Upper lobe of left lung (tissue), 6 donors: ENCODE measurements around the gene SF3A2. TPM values are rescaled to one million over a fixed set of nuclear protein-coding genes. Genes with fewer than 3 reads are reported as not detected.

Source experiments
- ATAC-seq, 2 donors: fragments of 200-7000 bp; cut with Tn5 transposase; one replicate each; pipeline ENCODE4 v1.9.1; 2022; ENCODE audit warnings: mild to moderate bottlenecking in 2 of 2, moderate library complexity in 2 of 2; ENCODE audit not compliant: low FRiP score in 2 of 2
- DNase-seq, 2 donors: peaks; one replicate each; pipeline ENCODE4 v3.0.0-alpha.2; 2019 to 2020
- H3K27ac ChIP-seq, 4 donors: fragments of 200-600 bp; sonication (generic); one replicate each; pipeline ENCODE4 v1.5.1; 2016 to 2019
- H3K27me3 ChIP-seq, 4 donors: fragments of 200-600 bp; sonication (generic); one replicate each; pipeline ENCODE4 v1.5.1; 2017 to 2019
- H3K36me3 ChIP-seq, 4 donors: fragments of 200-600 bp; sonication (generic); one replicate each; pipeline ENCODE4 v1.5.1; 2016 to 2019
- H3K4me1 ChIP-seq, 4 donors: fragments of 200-600 bp; sonication (generic); one replicate each; pipeline ENCODE4 v1.5.1; 2018 to 2019
- H3K4me3 ChIP-seq, 4 donors: fragments of 200-600 bp; sonication (generic); one replicate each; pipeline ENCODE4 v1.5.1; 2017 to 2019; ENCODE audit warnings: mild to moderate bottlenecking in 2 of 4, moderate library complexity in 1 of 4
- H3K9me3 ChIP-seq, 4 donors: fragments of 200-600 bp; sonication (generic); one replicate each; pipeline ENCODE4 v1.5.1; 2018 to 2019
- EP300 ChIP-seq, 4 donors: sonication (generic); formaldehyde crosslinking; IDR thresholded peaks; one replicate each; pipeline ENCODE4 v1.5.1; 2017; ENCODE audit warnings: antibody characterized with exemption in 4 of 4, control low read depth in 2 of 4
- POLR2A ChIP-seq, 4 donors: fragments of 450-650 bp; IDR thresholded peaks; one replicate each; pipeline ENCODE4 v1.5.1; 2016 to 2017; ENCODE audit warnings: antibody characterized with exemption in 4 of 4, mild to moderate bottlenecking in 2 of 4
- POLR2AphosphoS5 ChIP-seq, 2 donors: sonication (generic); formaldehyde crosslinking; IDR thresholded peaks; one replicate each; pipeline ENCODE4 v1.5.1; 2017; ENCODE audit warnings: antibody characterized with exemption in 2 of 2
- WGBS, 2 donors: methylation state at CpG; one replicate each; pipeline ENCODE4 v1.1.5; 2017 to 2018; 5-methylcytosine and 5-hydroxymethylcytosine counted together
- total RNA-seq, 6 donors: library from RNA; depleted of rRNA in 4 of 6; stranded (reverse); fragments of >200 nt in 4 of 6; gene quantifications; one replicate each; pipeline versions ENCODE4 v1.1.0 to v1.2.1, GENCODE V29; 2016 to 2021
- TF ChIP-seq, protein P1 (sequence below), 6 experiments: fragments of 450-650 bp in 4 of 6; fragments of 200-600 bp in 2 of 6; sonication (generic) in 2 of 6; IDR thresholded peaks; one replicate each; pipeline ENCODE4 v1.5.1; 2016 to 2019; ENCODE audit warnings: antibody characterized with exemption in 6 of 6
- donor health status: DM: no; HTN: no; CAD: no; lungs with moderate emphysema.
- donor health status: DM: no; HTN: yes; CAD: no; lungs with severe emphysema.

The SF3A2 gene
- total RNA-seq, 6 donors from 2014 or later: 39.8 to 104 (median 70.7) TPM

DNA sequence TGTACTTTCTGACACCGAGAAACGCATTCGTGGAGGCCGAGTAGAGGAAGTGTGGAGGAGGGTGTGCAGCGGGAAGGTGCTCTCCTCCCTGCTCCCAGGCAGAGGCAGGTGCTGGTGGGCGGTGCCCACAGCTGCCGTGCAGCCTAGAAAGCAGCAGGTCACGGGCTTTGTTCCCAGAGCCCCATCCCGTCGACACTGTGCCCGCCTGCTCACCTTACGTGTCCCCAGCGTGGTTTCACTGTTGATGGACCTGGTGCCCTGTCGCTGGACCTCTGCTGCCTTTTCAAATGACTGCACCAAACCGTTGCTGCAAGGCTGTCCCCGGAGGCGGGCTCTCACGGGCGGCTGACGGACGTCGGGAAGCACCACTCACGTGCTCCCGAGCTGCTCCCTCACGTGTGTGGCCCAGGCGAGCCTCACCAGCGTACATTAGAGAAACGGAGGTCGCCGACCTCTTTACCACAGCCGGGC is 21.3 kb upstream of the SF3A2 start:
- peaks cover 25 to 100% (median 95%) of the 10 kb centered on the region in 4 donors for H3K36me3 ChIP-seq
- no peak overlapping the region for H3K4me3 ChIP-seq
- H3K9me3 ChIP-seq: no peaks in the 10 kb centered on the region
- H3K4me1 ChIP-seq: peaks cover 0 to 13% (median 1%) of the 10 kb centered on the region in 4 donors
- TF ChIP-seq EP300 (IDR thresholded peaks at IDR 0.05) (no peak), POLR2AphosphoS5 (IDR thresholded peaks at IDR 0.05) (no peak), POLR2A (IDR thresholded peaks at IDR 0.05) (no peak)
- TF ChIP-seq, protein P1, sequence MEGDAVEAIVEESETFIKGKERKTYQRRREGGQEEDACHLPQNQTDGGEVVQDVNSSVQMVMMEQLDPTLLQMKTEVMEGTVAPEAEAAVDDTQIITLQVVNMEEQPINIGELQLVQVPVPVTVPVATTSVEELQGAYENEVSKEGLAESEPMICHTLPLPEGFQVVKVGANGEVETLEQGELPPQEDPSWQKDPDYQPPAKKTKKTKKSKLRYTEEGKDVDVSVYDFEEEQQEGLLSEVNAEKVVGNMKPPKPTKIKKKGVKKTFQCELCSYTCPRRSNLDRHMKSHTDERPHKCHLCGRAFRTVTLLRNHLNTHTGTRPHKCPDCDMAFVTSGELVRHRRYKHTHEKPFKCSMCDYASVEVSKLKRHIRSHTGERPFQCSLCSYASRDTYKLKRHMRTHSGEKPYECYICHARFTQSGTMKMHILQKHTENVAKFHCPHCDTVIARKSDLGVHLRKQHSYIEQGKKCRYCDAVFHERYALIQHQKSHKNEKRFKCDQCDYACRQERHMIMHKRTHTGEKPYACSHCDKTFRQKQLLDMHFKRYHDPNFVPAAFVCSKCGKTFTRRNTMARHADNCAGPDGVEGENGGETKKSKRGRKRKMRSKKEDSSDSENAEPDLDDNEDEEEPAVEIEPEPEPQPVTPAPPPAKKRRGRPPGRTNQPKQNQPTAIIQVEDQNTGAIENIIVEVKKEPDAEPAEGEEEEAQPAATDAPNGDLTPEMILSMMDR (IDR thresholded peaks at IDR 0.05): no peak
- no peak for ATAC-seq
- 82 to 88% methylated on average over 31 of the region's 31 CpGs for WGBS, 2 donors
- H3K27me3 ChIP-seq: no peaks in the 10 kb centered on the region
- DNase-seq: peak in 1 of 2 donors; percentile 83
- H3K27ac ChIP-seq: no peak overlapping the region

DNA sequence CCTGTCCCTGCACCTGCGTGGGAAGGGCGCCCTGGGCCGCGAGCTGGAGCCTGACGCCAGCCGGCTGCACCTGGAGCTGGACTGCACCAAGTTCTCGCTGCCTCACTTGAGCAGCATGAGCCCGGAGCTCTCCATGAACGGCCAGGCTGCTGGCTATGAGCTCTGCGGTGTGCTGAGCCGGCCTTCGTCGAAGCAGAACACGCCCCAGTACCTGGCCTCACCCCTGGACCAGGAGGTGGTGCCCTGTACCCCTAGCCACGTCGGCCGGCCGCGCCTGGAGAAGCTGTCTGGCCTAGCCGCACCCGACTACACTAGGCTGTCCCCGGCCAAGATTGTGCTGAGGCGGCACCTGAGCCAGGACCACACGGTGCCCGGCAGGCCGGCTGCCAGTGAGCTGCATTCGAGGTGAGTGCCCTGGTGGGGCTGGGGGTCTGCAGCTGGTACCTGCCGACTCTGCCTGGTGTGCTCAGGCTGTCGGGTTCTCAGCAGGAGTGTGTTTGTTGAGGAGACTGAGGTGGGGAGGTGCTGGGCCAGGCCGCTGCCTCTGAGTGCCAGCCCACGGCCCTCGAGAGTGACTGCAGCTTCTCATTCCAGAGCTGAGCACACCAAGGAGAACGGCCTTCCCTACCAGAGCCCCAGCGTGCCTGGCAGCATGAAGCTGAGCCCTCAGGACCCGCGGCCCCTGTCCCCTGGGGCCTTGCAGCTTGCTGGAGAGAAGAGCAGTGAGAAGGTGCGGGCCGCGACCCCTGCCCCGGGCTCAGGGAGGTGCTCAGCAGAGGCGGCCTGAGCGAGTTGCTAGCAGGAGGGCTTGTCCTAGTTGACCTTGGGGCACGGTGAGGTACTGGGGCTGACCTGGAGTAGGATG is 20.0 kb upstream of the SF3A2 start:
- ATAC-seq: no peak
- Histone ChIP-seq H3K9me3 (no peaks in the 10 kb centered on the region), H3K36me3 (peaks cover 19 to 100% (median 93%) of the 10 kb centered on the region in 4 donors), H3K4me3 (no peak overlapping the region), H3K4me1 (peaks cover 0 to 13% (median 1%) of the 10 kb centered on the region in 4 donors), H3K27ac (no peak overlapping the region), H3K27me3 (no peaks in the 10 kb centered on the region)
- TF ChIP-seq POLR2A (IDR thresholded peaks at IDR 0.05) (no peak), POLR2AphosphoS5 (IDR thresholded peaks at IDR 0.05) (no peak), EP300 (IDR thresholded peaks at IDR 0.05) (no peak)
- TF ChIP-seq, protein P1 (IDR thresholded peaks at IDR 0.05): no peak
- DNase-seq: peak in 1 of 2 donors; percentile 82
- 95 to 100% methylated on average over 10 to 37 of the region's 43 CpGs for WGBS, 2 donors

DNA sequence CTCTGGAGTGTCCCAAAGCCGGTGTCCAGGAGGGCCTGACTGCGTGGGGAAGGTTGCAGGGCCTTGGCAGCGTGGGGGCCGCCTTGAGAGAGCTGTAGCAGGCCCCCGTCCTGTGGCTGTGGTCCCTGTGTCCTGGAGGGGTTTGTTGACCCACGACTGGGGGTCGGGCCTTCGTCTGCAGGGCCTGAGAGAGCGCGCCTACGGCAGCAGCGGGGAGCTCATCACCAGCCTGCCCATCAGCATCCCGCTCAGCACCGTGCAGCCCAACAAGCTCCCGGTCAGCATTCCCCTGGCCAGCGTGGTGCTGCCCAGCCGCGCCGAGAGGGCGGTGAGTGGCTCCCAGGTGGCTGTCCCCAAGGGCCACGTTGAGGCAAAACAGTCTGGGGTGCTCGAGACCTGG is 19.0 kb upstream of the SF3A2 start:
- 95 to 98% methylated on average over 15 to 21 of the region's 22 CpGs for WGBS, 2 donors
- Histone ChIP-seq H3K27me3 (no peaks in the 10 kb centered on the region), H3K4me3 (no peak overlapping the region), H3K4me1 (peaks cover 0 to 11% (median 1%) of the 10 kb centered on the region in 4 donors), H3K27ac (no peak overlapping the region), H3K9me3 (no peaks in the 10 kb centered on the region), H3K36me3 (peaks cover 13 to 100% (median 95%) of the 10 kb centered on the region in 4 donors)
- no peak for ATAC-seq
- DNase-seq: peak in 1 of 2 donors; percentile 78
- TF ChIP-seq, protein P1 (IDR thresholded peaks at IDR 0.05): no peak
- TF ChIP-seq EP300 (IDR thresholded peaks at IDR 0.05): no peak

DNA sequence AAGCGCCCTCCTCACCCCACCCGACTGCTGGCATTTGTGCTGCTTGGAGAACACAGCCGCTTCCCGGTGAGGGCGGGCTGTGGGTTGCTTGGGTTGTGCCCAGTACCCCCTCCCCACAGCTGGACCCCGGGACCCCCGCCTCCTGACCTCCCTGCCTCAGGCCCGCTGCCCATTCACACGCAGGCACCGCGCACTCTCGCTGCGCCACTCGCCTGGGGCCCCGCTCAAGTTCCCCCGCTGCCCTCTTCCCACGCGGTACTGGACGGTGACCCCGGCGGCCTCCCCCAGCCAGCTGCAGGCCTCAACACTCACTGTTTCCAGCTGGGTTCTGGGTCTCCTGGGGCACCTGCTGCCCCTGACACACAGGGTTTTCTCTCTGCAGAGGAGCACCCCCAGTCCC is 16.9 kb upstream of the SF3A2 start:
- no peaks in the 10 kb centered on the region for H3K27me3 ChIP-seq
- H3K9me3 ChIP-seq: no peaks in the 10 kb centered on the region
- WGBS, 2 donors: 94 to 98% methylated on average over 14 to 15 of the region's 21 CpGs
- ATAC-seq: no peak
- TF ChIP-seq POLR2AphosphoS5 (IDR thresholded peaks at IDR 0.05): no peak
- no peak for TF ChIP-seq POLR2A (IDR thresholded peaks at IDR 0.05)
- TF ChIP-seq, protein P1 (IDR thresholded peaks at IDR 0.05): no peak
- no peak for TF ChIP-seq EP300 (IDR thresholded peaks at IDR 0.05)
- no peaks in the 10 kb centered on the region for H3K4me1 ChIP-seq
- peak in 1 of 2 donors; percentile 78 for DNase-seq
- no peak overlapping the region for H3K27ac ChIP-seq
- H3K36me3 ChIP-seq: peaks cover 22 to 100% (median 94%) of the 10 kb centered on the region in 4 donors
- no peak overlapping the region for H3K4me3 ChIP-seq
